ENCODE data around the gene MYF6. TPM values are rescaled to one million over a fixed set of nuclear protein-coding genes. Genes with fewer than 3 reads are reported as not detected.

MYF6 gene
- total RNA-seq, 2 donors from 2014 or later, result not detected

GRCh38 chr12:80684077-80684495 lies 23.3 kb upstream of the MYF6 start:
- Histone ChIP-seq H3K27me3 (no peaks in the 10 kb centered on the region), H3K27ac (no peak overlapping the region), H3K9me3 (no peaks in the 10 kb centered on the region), H3K36me3 (replicated peaks in 1 of 2; ENCODE audit: insufficient read depth in 1 of 2, low read depth in 2 of 2) (no peaks in the 10 kb centered on the region), H3K4me3 (no peak overlapping the region), H3K4me1 (no peaks in the 10 kb centered on the region)
- DNase-seq (no peak), ATAC-seq (no peak)
- TF ChIP-seq POLR2A (IDR thresholded peaks at IDR 0.05), result no peak
- TF ChIP-seq, protein P1, sequence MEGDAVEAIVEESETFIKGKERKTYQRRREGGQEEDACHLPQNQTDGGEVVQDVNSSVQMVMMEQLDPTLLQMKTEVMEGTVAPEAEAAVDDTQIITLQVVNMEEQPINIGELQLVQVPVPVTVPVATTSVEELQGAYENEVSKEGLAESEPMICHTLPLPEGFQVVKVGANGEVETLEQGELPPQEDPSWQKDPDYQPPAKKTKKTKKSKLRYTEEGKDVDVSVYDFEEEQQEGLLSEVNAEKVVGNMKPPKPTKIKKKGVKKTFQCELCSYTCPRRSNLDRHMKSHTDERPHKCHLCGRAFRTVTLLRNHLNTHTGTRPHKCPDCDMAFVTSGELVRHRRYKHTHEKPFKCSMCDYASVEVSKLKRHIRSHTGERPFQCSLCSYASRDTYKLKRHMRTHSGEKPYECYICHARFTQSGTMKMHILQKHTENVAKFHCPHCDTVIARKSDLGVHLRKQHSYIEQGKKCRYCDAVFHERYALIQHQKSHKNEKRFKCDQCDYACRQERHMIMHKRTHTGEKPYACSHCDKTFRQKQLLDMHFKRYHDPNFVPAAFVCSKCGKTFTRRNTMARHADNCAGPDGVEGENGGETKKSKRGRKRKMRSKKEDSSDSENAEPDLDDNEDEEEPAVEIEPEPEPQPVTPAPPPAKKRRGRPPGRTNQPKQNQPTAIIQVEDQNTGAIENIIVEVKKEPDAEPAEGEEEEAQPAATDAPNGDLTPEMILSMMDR (IDR thresholded peaks at IDR 0.05), result no peak
- 25 to 37% methylated on average over 7 of the region's 7 CpGs for WGBS, 2 donors
- intact Hi-C loops (cut with DNase I), result no loop called here

GRCh38 chr12:80690090-80690489 lies 17.3 kb upstream of the MYF6 start:
- no peaks in the 10 kb centered on the region for H3K27me3 ChIP-seq
- intact Hi-C loops (cut with DNase I), result no loop called here
- no peaks in the 10 kb centered on the region for H3K9me3 ChIP-seq
- DNase-seq (no peak), ATAC-seq (no peak)
- TF ChIP-seq, protein P1 (IDR thresholded peaks at IDR 0.05), result no peak
- no peak for TF ChIP-seq POLR2A (IDR thresholded peaks at IDR 0.05)
- WGBS, 2 donors, result 57 to 66% methylated on average over 1 of the region's 1 CpG
- H3K4me3 ChIP-seq, result no peak overlapping the region
- H3K4me1 ChIP-seq, result no peaks in the 10 kb centered on the region
- no peaks in the 10 kb centered on the region for H3K36me3 ChIP-seq (replicated peaks in 1 of 2; ENCODE audit: insufficient read depth in 1 of 2, low read depth in 2 of 2)
- H3K27ac ChIP-seq, result no peak overlapping the region

GRCh38 chr12:80690513-80690912 lies 16.9 kb upstream of the MYF6 start:
- no peak overlapping the region for H3K27ac ChIP-seq
- TF ChIP-seq, protein P1 (IDR thresholded peaks at IDR 0.05), result no peak
- no peak for TF ChIP-seq POLR2A (IDR thresholded peaks at IDR 0.05)
- H3K27me3 ChIP-seq, result no peaks in the 10 kb centered on the region
- intact Hi-C loops (cut with DNase I), result no loop called here
- no peak for ATAC-seq
- no peak for DNase-seq
- no peaks in the 10 kb centered on the region for H3K9me3 ChIP-seq
- H3K4me3 ChIP-seq, result no peak overlapping the region
- H3K36me3 ChIP-seq (replicated peaks in 1 of 2; ENCODE audit: insufficient read depth in 1 of 2, low read depth in 2 of 2), result no peaks in the 10 kb centered on the region
- 40 to 42% methylated on average over 2 of the region's 2 CpGs for WGBS, 2 donors
- H3K4me1 ChIP-seq, result no peaks in the 10 kb centered on the region

GRCh38 chr12:80692114-80692513 lies 15.3 kb upstream of the MYF6 start:
- no peaks in the 10 kb centered on the region for H3K27me3 ChIP-seq
- WGBS, 2 donors, result 80 to 88% methylated on average over 1 of the region's 1 CpG
- no peaks in the 10 kb centered on the region for H3K9me3 ChIP-seq
- intact Hi-C loops (cut with DNase I), result no loop called here
- ATAC-seq, result no peak
- H3K27ac ChIP-seq, result no peak overlapping the region
- no peaks in the 10 kb centered on the region for H3K4me1 ChIP-seq
- H3K4me3 ChIP-seq, result no peak overlapping the region
- no peak for TF ChIP-seq POLR2A (IDR thresholded peaks at IDR 0.05)
- TF ChIP-seq, protein P1 (IDR thresholded peaks at IDR 0.05), result no peak
- no peaks in the 10 kb centered on the region for H3K36me3 ChIP-seq (replicated peaks in 1 of 2; ENCODE audit: insufficient read depth in 1 of 2, low read depth in 2 of 2)
- no peak for DNase-seq

DNA sequence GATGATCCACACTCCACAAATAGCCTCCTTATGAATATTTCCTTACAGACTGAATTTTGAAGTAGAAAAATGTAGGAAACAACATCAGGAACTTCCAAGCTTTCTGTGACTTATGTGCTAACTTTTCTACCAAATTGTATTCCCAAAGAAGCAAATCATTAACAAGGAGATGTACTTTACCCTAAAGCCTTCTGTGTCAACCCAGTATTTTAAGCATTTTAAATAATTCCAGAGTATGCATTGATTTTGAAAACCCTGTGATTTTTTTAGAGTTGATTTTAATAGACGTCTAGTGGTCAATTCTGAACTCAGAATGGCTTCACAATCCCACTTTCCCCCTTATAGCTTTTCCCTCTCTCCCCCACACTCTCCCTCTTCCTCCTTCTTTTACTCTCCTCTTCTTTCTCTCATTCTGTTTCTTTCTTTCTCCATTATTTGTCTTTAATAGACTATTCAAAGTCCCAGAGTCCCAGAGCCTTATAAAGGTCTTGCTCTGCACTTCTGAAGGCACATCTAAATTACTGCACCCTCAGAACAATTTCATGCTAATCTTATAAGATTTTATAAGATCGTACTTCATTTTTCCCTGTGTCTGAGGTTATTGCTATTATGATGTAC lies 10.1 kb upstream of the MYF6 start:
- no peak overlapping the region for H3K4me3 ChIP-seq
- no peak overlapping the region for H3K27ac ChIP-seq
- ATAC-seq (no peak), DNase-seq (no peak)
- no peaks in the 10 kb centered on the region for H3K36me3 ChIP-seq (replicated peaks in 1 of 2; ENCODE audit: insufficient read depth in 1 of 2, low read depth in 2 of 2)
- H3K4me1 ChIP-seq, result no peaks in the 10 kb centered on the region
- H3K9me3 ChIP-seq, result no peaks in the 10 kb centered on the region
- no peaks in the 10 kb centered on the region for H3K27me3 ChIP-seq
- WGBS, 2 donors, result 50% methylated on average over 2 of the region's 2 CpGs
- TF ChIP-seq, protein P1 (IDR thresholded peaks at IDR 0.05), result no peak
- TF ChIP-seq POLR2A (IDR thresholded peaks at IDR 0.05), result no peak
- intact Hi-C loops (cut with DNase I), result no loop called here

Data from body of pancreas (tissue), 4 donors.